HG02943 (cell line): ENCODE measurements around the gene SAMD7.

Source experiments
- ATAC-seq: cut with Tn5 transposase; IDR thresholded peaks from one replicate; pipeline ENCODE4 v1.9.1; 2021; ENCODE audit warnings: mild to moderate bottlenecking, low read depth, moderate library complexity; ENCODE audit not compliant: unreplicated experiment

SAMD7 gene

GRCh38 chr3:169955406-169955805 is 44.0 kb downstream of the SAMD7 start:
- no peak for ATAC-seq

DNA sequence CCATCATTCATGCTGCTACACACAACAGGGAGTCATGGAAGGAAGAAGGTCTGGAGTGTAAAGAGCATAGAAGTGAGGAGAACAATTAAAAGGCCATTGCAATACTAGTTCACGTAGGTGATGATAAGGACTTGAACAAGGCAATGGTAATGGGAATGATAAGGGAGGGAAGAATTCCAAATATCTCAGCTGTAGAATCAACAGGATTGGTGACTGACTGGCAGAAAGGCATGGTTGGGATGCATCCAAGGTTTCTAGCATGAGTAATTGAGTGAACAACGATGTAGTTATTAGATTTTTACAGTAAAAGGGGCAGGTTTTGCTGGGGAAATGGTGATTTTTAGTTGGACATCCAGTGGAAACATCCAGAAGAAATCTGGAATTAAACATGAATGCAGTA is 52.8 kb downstream of the SAMD7 start:
- ATAC-seq = no peak

GRCh38 chr3:169965562-169966427 is 54.4 kb downstream of the SAMD7 start:
- ATAC-seq = peak; percentile 26

- ATAC-seq = peak; percentile 88
Observed at GRCh38 chr3:169966428-169966950, 55.1 kb downstream of the SAMD7 start, which contains the start of gene SEC62. Gene SEC62 (plus strand): TSS chr3:169966807. CDS start chr3:169966823, 16 bp downstream.

GRCh38 chr3:169966951-169967915 is 55.9 kb downstream of the SAMD7 start:
- peak; percentile 41 for ATAC-seq

DNA sequence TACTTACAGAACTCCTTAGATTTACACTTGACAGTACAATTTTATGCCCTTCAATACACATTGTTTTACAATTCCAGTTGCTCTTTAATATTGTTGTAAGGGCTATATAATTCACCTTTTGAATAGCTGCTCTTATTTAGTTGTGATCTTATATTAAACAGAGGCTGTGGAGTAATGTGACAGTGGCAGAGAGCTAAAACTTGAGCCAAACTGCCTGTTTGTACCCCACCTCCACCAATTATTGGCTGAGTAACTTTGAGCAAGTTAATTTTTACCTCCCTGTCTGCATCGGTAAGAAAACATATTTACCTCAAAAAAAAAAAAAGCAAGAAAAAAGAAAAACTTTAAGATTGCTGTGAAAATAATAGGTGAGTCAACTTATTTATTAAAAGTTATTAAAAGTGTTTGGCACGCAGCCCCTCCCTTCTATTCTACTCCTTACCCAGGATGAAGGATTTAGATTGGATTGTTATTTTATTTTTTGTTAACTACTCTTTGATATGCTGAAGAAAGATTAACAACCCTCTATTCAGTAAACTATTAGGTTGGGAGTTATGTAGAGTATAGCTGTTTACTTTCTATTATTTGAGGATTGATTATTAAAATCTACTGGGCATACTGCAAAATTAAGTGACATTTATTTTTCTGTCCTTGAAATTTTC is 57.0 kb downstream of the SAMD7 start:
- no peak for ATAC-seq

GRCh38 chr3:169969174-169970095 is 58.1 kb downstream of the SAMD7 start:
- no peak for ATAC-seq

DNA sequence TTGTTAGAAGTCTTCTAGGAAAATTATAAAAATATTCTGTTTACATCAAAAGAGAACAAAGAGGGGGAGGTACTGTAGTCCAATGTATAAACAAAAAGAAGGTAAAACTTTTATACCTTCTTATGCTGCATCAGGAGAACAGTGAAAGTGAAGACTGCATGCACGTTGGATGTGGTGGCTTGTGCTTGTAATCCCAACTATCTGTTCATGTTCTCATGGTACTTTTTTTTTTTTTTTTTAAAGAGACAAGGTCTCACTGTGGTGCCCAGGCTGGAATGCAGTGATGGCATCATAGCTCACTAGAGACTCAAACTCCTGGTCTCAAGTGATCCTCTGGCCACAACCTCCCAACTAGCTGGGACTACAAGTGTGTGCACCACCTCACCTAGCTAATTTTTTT is 59.5 kb downstream of the SAMD7 start:
- no peak for ATAC-seq

DNA sequence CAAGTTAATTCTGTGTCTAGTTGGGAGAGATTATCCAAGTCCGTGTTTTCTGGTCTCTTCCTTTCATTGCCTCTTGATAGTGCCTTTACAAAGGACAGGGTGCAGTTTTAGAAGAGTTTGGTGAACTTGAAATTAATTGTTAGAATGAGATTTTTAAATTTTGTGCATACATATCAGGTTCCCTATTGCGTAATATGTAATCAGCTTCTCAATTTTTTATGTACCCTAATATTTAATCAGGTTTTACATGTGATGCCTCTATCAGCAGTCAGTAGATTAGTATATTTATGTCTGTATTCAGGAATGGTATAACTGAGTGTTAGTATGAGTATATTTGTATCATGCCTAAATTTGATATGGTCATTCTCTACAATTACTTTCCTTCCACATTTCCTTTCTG is 60.1 kb downstream of the SAMD7 start:
- ATAC-seq = no peak

- ATAC-seq = no peak
Observed at GRCh38 chr3:169980055-169980454, 68.7 kb downstream of the SAMD7 start.

DNA sequence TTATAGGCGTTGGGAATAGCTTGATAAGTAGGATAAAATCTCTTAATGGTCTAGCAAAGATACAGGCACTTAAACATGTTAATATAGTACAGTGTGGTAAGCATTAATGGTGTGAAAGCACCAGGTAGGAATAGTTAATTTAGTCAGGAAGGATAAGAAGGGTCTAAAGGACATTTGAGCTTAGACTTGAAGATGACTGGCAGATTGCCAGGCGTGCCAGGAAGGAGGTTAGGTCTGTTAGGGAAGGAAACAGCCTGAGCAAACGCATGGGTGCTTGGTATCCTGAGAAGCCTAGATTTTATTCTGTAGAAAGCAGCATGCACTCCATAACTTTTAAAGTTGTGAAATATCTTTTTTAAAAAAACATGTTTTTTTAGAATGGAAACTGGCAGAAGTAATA is 72.9 kb downstream of the SAMD7 start:
- ATAC-seq = no peak
